ENCODE measurements around the gene UBE2O.

GRCh38 chr17:76473541-76473985 lies 20.6 kb upstream of the UBE2O start:
- TF ChIP-seq CTCF (IDR thresholded peaks at IDR 0.05) (no peak), POLR2A (IDR thresholded peaks at IDR 0.05) (no peak), EP300 (IDR thresholded peaks at IDR 0.05) (no peak)

Data from ovary (tissue), 3 donors.